Fibroblast of mammary gland (primary cell): ENCODE data around the gene HBD.

Experiments
- DNase-seq: peaks from one replicate; pipeline ENCODE4 v3.0.0-alpha.2; 2010; ENCODE audit warnings: low read depth
- H3K4me3 ChIP-seq: 2 replicates; pipeline ENCODE4 v1.5.1; 2011; ENCODE audit warnings: low read depth, mild to moderate bottlenecking, low read length, moderate library complexity; ENCODE audit not compliant: control insufficient read depth
- TF ChIP-seq, protein P1 (sequence below): conservative IDR thresholded peaks from 2 replicates; pipeline ENCODE4 v1.5.1; 2011; ENCODE audit warnings: low read depth, low read length, inconsistent platforms; ENCODE audit not compliant: control insufficient read depth, insufficient read depth

HBD gene

DNA sequence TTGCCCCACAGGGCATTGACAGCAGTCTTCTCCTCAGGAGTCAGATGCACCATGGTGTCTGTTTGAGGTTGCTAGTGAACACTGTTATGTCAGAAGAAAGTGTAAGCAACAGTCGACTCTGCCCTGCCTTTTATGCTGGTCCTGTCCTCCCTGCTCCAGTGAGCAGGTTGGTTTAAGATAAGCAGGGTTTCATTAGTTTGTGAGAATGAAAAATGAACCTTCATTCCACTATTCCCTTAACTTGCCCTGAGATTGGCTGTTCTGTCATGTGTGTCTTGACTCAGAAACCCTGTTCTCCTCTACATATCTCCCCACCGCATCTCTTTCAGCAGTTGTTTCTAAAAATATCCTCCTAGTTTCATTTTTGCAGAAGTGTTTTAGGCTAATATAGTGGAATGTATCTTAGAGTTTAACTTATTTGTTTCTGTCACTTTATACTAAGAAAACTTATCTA is at the start of gene HBD:
HBD (minus strand) TSS at position 103 of the 454 bp plus-strand sequence; CDS start at position 53, 50 bp downstream.
- TF ChIP-seq, protein P1, sequence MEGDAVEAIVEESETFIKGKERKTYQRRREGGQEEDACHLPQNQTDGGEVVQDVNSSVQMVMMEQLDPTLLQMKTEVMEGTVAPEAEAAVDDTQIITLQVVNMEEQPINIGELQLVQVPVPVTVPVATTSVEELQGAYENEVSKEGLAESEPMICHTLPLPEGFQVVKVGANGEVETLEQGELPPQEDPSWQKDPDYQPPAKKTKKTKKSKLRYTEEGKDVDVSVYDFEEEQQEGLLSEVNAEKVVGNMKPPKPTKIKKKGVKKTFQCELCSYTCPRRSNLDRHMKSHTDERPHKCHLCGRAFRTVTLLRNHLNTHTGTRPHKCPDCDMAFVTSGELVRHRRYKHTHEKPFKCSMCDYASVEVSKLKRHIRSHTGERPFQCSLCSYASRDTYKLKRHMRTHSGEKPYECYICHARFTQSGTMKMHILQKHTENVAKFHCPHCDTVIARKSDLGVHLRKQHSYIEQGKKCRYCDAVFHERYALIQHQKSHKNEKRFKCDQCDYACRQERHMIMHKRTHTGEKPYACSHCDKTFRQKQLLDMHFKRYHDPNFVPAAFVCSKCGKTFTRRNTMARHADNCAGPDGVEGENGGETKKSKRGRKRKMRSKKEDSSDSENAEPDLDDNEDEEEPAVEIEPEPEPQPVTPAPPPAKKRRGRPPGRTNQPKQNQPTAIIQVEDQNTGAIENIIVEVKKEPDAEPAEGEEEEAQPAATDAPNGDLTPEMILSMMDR = no peak
- H3K4me3 ChIP-seq = no peak within 1 kb of the TSS
- no peak for DNase-seq

DNA sequence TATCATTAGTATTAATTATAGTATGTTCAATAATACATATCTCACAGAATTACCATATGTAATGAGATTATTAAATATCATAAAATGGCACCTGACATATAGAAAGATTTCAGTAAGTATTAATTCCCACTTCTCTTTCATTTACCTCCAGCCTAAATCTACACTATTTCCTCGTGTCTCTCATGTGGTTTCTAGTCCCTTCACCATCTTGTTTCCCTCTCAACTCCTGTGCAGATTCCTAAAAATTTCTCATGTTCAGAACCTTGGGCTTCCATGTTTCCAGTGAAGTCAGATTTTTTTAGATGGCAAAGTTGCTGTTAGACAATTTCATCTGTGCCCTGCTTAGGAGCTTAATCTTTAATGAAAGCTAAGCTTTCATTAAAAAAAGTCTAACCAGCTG is 49.6 kb upstream of the HBD start:
- TF ChIP-seq, protein P1 = no peak
- no peak overlapping the region for H3K4me3 ChIP-seq
- DNase-seq = no peak

DNA sequence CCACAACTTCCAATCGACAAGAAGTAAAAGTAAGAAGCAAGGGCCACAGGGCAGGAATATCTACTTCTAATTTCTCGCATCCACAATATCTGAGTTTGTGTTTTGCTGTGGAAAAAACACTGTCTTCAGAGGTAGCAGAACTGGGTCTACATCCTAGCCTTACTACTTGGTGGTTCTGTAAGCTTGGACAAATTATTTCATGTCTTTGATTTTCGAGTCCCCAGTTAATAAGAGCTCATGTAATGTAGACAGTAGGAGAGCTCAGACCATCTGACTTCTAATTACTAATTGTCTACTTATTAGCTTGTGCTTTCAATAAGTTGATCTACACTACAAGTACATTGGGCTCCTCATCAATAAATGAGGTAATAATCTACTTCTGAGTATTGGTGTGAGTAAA is 48.8 kb upstream of the HBD start:
- no peak for DNase-seq
- H3K4me3 ChIP-seq = no peak overlapping the region
- TF ChIP-seq, protein P1 = no peak

DNA sequence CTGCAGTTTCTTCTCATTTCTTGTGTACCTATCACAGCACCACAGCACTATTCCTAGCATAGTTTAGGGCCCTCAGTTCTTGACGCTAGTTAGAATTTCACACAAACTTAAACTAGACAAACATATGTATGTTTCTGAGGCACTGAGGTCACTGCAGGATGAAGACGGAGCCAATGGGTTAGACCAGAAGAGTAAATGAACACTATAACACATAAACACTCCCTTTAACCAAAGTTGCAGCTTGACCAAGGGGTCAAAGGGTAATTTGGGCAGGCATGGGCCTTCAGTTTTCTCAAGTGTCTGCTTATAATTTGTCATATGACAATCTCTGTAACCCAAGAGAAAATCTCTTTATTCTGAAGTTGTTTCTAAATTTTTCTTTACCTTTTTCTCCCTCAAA is 48.3 kb upstream of the HBD start:
- no peak for DNase-seq
- TF ChIP-seq, protein P1 = no peak
- H3K4me3 ChIP-seq = no peak overlapping the region

DNA sequence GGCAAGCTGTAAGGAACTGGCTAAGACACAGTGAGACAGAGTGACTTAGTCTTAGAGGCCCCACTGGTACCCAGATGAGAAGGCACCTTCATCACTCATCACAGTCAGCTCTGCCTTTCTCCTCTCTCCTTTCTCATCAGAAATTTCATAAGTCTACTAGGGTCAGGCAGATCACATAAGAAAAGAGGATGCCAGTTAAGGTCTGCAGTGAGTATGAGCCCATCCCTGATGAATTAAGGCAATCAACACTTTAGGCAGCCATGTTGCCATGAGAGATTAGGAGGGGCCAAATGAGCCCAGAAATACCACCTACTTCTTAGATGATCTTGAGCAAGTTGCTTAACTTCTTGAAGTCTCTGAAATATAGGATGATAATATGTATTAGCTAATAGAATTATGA is 47.3 kb upstream of the HBD start:
- H3K4me3 ChIP-seq = no peak overlapping the region
- DNase-seq = no peak
- TF ChIP-seq, protein P1 = no peak

DNA sequence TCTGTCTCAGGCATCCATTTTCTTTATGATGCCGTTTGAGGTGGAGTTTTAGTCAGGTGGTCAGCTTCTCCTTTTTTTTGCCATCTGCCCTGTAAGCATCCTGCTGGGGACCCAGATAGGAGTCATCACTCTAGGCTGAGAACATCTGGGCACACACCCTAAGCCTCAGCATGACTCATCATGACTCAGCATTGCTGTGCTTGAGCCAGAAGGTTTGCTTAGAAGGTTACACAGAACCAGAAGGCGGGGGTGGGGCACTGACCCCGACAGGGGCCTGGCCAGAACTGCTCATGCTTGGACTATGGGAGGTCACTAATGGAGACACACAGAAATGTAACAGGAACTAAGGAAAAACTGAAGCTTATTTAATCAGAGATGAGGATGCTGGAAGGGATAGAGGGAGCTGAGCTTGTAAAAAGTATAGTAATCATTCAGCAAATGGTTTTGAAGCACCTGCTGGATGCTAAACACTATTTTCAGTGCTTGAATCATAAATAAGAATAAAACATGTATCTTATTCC is 46.4 kb upstream of the HBD start:
- peak; percentile 100 for DNase-seq

More for the DNA sequence above, 46.4 kb upstream of the HBD start:
- H3K4me3 ChIP-seq = no peak overlapping the region
- TF ChIP-seq, protein P1 = no peak
